ENCODE data around the gene CYP51A1. TPM values are rescaled to one million over a fixed set of nuclear protein-coding genes. Genes with fewer than 3 reads are reported as not detected.

CYP51A1 gene
- polyA plus RNA-seq, 1 donor from 2014 or later = 137 TPM

GRCh38 chr7:92135052-92135889, 994 bp upstream of the CYP51A1 start:
- H3K9me2 ChIP-seq (ENCODE audit: insufficient read depth, low read length) = no peaks in the 10 kb centered on the region
- H3K9ac ChIP-seq (ENCODE audit: low read length) = peak overlapping the region; percentile 97
- H3K4me3 ChIP-seq (ENCODE audit: low read length) = peak overlapping the region; percentile 96
- no peaks in the 10 kb centered on the region for H4K20me1 ChIP-seq (ENCODE audit: insufficient read depth)
- H2AFZ ChIP-seq (ENCODE audit: low read depth, low read length) = peak overlapping the region; percentile 82
- peaks cover 29% of the 10 kb centered on the region for H3K79me2 ChIP-seq (replicated peaks; ENCODE audit: insufficient read depth, low read length)
- no peaks in the 10 kb centered on the region for H3K27me3 ChIP-seq (ENCODE audit: insufficient read depth, low read depth, low read length)
- H3F3A ChIP-seq (ENCODE audit: insufficient read depth, low read length, poor library complexity, severe bottlenecking) = no peaks in the 10 kb centered on the region
- peak overlapping the region; percentile 95 for H3K27ac ChIP-seq (ENCODE audit: low read length)
- TF ChIP-seq POLR2AphosphoS5 (IDR thresholded peaks at IDR 0.05) = no peak
- TF ChIP-seq RAD21 (conservative IDR thresholded peaks at IDR 0.05) = no peak
- TF ChIP-seq EZH2 (IDR thresholded peaks at IDR 0.05; ENCODE audit: borderline replicate concordance, insufficient read depth, low read length, poor library complexity, severe bottlenecking) = no peak
- no peak for TF ChIP-seq EP300 (conservative IDR thresholded peaks at IDR 0.05; ENCODE audit: poor library complexity, severe bottlenecking)
- TF ChIP-seq CTCF (IDR thresholded peaks at IDR 0.05; ENCODE audit: poor library complexity, severe bottlenecking) = no peak
- TF ChIP-seq REST (IDR thresholded peaks at IDR 0.05; ENCODE audit: borderline replicate concordance) = no peak
- TF ChIP-seq MXI1 (conservative IDR thresholded peaks at IDR 0.05; ENCODE audit: poor library complexity, severe bottlenecking) = no peak
- TF ChIP-seq TAF1 (IDR thresholded peaks at IDR 0.05; ENCODE audit: low read depth) = no peak
- TF ChIP-seq SMC3 (conservative IDR thresholded peaks at IDR 0.05; ENCODE audit: poor library complexity) = no peak
- H3K9me3 ChIP-seq (ENCODE audit: low read length) = no peaks in the 10 kb centered on the region
- peak overlapping the region; percentile 52 for H3K4me2 ChIP-seq (ENCODE audit: low read length)
- no peaks in the 10 kb centered on the region for H3K36me3 ChIP-seq (ENCODE audit: insufficient read depth, low read length)

GRCh38 chr7:92133737-92134270, 473 bp downstream of the CYP51A1 start:
- Histone ChIP-seq H3K4me2 (ENCODE audit: low read length) (no peak overlapping the region), H4K20me1 (ENCODE audit: insufficient read depth) (no peaks in the 10 kb centered on the region), H3K9me2 (ENCODE audit: insufficient read depth, low read length) (no peaks in the 10 kb centered on the region), H3F3A (ENCODE audit: insufficient read depth, low read length, poor library complexity, severe bottlenecking) (no peaks in the 10 kb centered on the region), H3K27me3 (ENCODE audit: insufficient read depth, low read depth, low read length) (no peaks in the 10 kb centered on the region), H3K4me3 (ENCODE audit: low read length) (peak overlapping the region; percentile 96), H3K79me2 (replicated peaks; ENCODE audit: insufficient read depth, low read length) (peaks cover 42% of the 10 kb centered on the region), H3K9me3 (ENCODE audit: low read length) (no peaks in the 10 kb centered on the region), H3K9ac (ENCODE audit: low read length) (peak overlapping the region; percentile 97), H3K36me3 (ENCODE audit: insufficient read depth, low read length) (no peaks in the 10 kb centered on the region), H3K27ac (ENCODE audit: low read length) (peak overlapping the region; percentile 95), H2AFZ (ENCODE audit: low read depth, low read length) (peak overlapping the region; percentile 82)
- peak; percentile 40 for TF ChIP-seq EP300 (conservative IDR thresholded peaks at IDR 0.05; ENCODE audit: poor library complexity, severe bottlenecking)
- peak; percentile 47 for TF ChIP-seq RAD21 (conservative IDR thresholded peaks at IDR 0.05)
- peak; percentile 49 for TF ChIP-seq SMC3 (conservative IDR thresholded peaks at IDR 0.05; ENCODE audit: poor library complexity)
- TF ChIP-seq POLR2AphosphoS5 (IDR thresholded peaks at IDR 0.05) = peak; percentile 71
- peak; percentile 95 for TF ChIP-seq CTCF (IDR thresholded peaks at IDR 0.05; ENCODE audit: poor library complexity, severe bottlenecking)
- no peak for TF ChIP-seq EZH2 (IDR thresholded peaks at IDR 0.05; ENCODE audit: borderline replicate concordance, insufficient read depth, low read length, poor library complexity, severe bottlenecking)
- peak; percentile 22 for TF ChIP-seq MXI1 (conservative IDR thresholded peaks at IDR 0.05; ENCODE audit: poor library complexity, severe bottlenecking)
- TF ChIP-seq TAF1 (IDR thresholded peaks at IDR 0.05; ENCODE audit: low read depth) = no peak
- no peak for TF ChIP-seq REST (IDR thresholded peaks at IDR 0.05; ENCODE audit: borderline replicate concordance)

All from neural cell (in vitro differentiated cells).